Muscle layer of colon (tissue), 2 donors: ENCODE measurements around the gene FHL1.
"Not testable (repeated sequence)": the region's sequence is repeated elsewhere in the genome, so short reads cannot be mapped to it uniquely, and the experiment has no call there.

ENCODE experiments used
- H3K27ac ChIP-seq: one replicate; pipeline ENCODE4 v1.7.0; 2013; ENCODE audit warnings: low read depth, mild to moderate bottlenecking, low read length, moderate library complexity
- H3K27me3 ChIP-seq, 2 donors: one replicate each; pipeline ENCODE4 v1.7.0; 2013; ENCODE audit warnings: low read length in 2 of 2, mild to moderate bottlenecking in 2 of 2; ENCODE audit not compliant: insufficient read depth in 2 of 2, control insufficient read depth in 1 of 2
- H3K36me3 ChIP-seq: one replicate; pipeline ENCODE4 v1.7.0; 2013; ENCODE audit warnings: mild to moderate bottlenecking, low read length; ENCODE audit not compliant: insufficient read depth
- H3K4me1 ChIP-seq: one replicate; pipeline ENCODE4 v1.7.0; 2013; ENCODE audit warnings: mild to moderate bottlenecking, low read length; ENCODE audit not compliant: insufficient read depth
- H3K4me3 ChIP-seq, 2 donors: one replicate each; pipeline ENCODE4 v1.7.0; 2013; ENCODE audit warnings: low read length in 2 of 2, low read depth in 1 of 2, mild to moderate bottlenecking in 1 of 2, moderate library complexity in 1 of 2
- H3K9ac ChIP-seq: one replicate; pipeline ENCODE4 v1.7.0; 2013; ENCODE audit warnings: low read length
- H3K9me3 ChIP-seq: one replicate; pipeline ENCODE4 v1.7.0; 2013; ENCODE audit warnings: mild to moderate bottlenecking, low read length
- donor health status: abdominal sarcoma.
- donor health status: Adenocarcinoma of cecum.

FHL1 gene

GRCh38 chrX:136147315-136147901 lies at the start of gene FHL1:
TSS of gene FHL1 (plus strand) at chrX:136147533.
- Histone ChIP-seq H3K9me3 (no peaks in the 10 kb centered on the region), H3K27ac (peak within 1 kb of the TSS; percentile 84), H3K36me3 (no peaks in the 10 kb centered on the region), H3K4me3 (peak within 1 kb of the TSS; percentile 55 to 64), H3K9ac (peak within 1 kb of the TSS; percentile 62), H3K4me1 (no peaks in the 10 kb centered on the region), H3K27me3 (no peaks in the 10 kb centered on the region)

- Histone ChIP-seq H3K27ac (no peak overlapping the region), H3K27me3 (no peaks in the 10 kb centered on the region), H3K4me1 (no peaks in the 10 kb centered on the region), H3K4me3 (no peak overlapping the region), H3K9ac (no peak overlapping the region), H3K9me3 (no peaks in the 10 kb centered on the region), H3K36me3 (no peaks in the 10 kb centered on the region)
Observed at GRCh38 chrX:136097871-136098805, 49.2 kb upstream of the FHL1 start.

DNA sequence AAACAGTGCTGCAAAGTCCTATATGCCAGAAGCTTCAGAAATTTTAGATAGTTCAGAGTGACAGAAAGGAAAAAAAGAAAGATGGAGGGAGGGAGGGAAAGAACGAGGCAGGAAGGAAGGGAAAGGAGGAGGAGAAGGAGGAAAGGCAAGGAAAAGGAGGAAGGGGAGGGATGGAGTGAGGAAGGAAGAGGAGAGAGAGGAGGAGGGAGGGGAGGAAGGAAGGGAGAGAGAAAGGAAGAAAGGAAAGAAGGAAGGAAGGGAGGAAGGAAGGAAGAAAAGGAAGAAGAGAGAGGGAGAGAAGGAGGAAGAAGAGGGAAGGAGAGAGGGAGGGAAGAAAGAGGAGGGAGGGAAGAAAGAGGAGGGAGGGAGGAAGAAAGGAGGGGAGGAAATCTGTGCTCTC lies 42.4 kb upstream of the FHL1 start:
- no peaks in the 10 kb centered on the region for H3K4me1 ChIP-seq
- H3K36me3 ChIP-seq = no peaks in the 10 kb centered on the region
- no peak overlapping the region for H3K27ac ChIP-seq
- no peak overlapping the region for H3K9ac ChIP-seq
- no peaks in the 10 kb centered on the region for H3K9me3 ChIP-seq
- H3K4me3 ChIP-seq = no peak overlapping the region
- H3K27me3 ChIP-seq = no peaks in the 10 kb centered on the region

DNA sequence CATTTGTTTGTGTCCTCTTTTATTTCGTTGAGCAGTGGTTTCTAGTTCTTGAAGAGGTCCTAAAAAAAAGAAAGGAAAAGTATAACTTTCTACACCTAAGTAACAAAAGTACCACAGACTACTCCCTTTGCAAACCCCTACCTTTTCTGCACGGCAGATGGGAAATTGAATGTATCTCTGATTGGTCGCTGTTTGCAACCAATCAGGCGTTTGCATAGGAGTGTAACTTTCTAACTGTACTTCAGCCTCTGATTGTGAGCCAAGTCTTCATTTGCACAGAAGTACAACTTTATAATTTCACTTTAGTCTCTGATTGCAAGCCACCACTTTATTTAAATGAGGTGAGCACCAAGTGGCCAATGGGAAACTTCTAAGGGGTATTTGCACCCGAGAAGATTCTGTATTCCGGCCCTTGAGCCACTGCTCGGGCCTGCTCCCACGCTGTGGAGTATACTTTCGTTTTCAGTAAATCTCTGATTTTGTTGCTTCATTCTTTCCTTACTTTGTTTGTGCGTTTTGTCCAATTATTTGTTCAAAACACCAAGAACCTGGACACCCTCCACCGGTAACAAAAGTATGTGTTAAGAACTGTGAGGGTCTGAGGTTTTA lies 40.3 kb upstream of the FHL1 start:
- Histone ChIP-seq H3K9ac (no peak overlapping the region), H3K27ac (no peak overlapping the region), H3K27me3 (no peaks in the 10 kb centered on the region)

DNA sequence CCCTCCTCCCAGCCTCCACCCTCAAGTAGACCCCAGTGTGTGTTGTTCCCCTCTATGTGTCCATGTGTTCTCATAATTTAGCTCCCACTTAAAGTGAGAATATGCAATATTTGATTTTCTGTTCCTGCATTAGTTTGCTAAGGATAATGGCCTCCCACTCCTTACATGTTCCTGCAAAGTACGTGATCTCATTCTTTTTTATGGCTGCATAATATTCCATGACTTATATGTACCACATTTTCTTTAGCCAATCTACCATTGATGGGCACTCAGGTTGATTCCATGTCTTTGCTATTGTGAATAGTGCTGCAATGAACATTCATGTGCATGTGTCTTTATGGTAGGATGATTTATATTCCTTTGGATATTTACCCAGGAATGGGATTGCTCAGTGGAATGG lies 38.4 kb upstream of the FHL1 start:
- not testable (repeated sequence) for H3K27me3 ChIP-seq, H3K36me3 ChIP-seq, H3K4me3 ChIP-seq, H3K27ac ChIP-seq, H3K4me1 ChIP-seq, H3K9ac ChIP-seq, H3K9me3 ChIP-seq

More for the DNA sequence above, 40.3 kb upstream of the FHL1 start:
- no peaks in the 10 kb centered on the region for H3K4me1 ChIP-seq
- no peak overlapping the region for H3K4me3 ChIP-seq
- no peaks in the 10 kb centered on the region for H3K36me3 ChIP-seq
- H3K9me3 ChIP-seq = no peaks in the 10 kb centered on the region

- Histone ChIP-seq H3K9ac (no peak overlapping the region), H3K27me3 (no peaks in the 10 kb centered on the region), H3K4me1 (peaks cover 12% of the 10 kb centered on the region), H3K36me3 (no peaks in the 10 kb centered on the region), H3K4me3 (no peak overlapping the region), H3K9me3 (no peaks in the 10 kb centered on the region), H3K27ac (no peak overlapping the region)
Observed at GRCh38 chrX:136112286-136112685, 35.0 kb upstream of the FHL1 start.

DNA sequence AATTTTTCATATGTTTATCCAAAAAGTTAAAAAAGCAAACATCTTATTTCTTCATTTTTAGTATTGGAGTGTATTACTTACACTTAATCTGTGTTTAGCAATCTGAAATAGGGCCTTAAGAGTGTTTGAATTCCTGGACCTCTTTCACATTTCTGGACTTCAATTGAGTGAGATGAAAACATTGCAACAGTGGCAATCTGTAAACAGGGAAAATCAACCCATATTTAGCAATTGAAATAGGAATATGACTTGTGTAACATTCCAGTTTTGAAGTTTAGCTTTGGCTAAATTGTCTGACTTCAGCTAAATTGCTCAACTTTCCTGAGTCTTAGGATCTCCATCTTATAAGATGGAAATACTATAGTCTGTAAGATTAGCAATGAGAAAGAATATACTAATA lies 34.6 kb upstream of the FHL1 start:
- H3K4me1 ChIP-seq = peaks cover 12% of the 10 kb centered on the region
- H3K27me3 ChIP-seq = no peaks in the 10 kb centered on the region
- no peaks in the 10 kb centered on the region for H3K9me3 ChIP-seq
- no peak overlapping the region for H3K27ac ChIP-seq
- no peaks in the 10 kb centered on the region for H3K36me3 ChIP-seq
- H3K9ac ChIP-seq = no peak overlapping the region
- H3K4me3 ChIP-seq = no peak overlapping the region

DNA sequence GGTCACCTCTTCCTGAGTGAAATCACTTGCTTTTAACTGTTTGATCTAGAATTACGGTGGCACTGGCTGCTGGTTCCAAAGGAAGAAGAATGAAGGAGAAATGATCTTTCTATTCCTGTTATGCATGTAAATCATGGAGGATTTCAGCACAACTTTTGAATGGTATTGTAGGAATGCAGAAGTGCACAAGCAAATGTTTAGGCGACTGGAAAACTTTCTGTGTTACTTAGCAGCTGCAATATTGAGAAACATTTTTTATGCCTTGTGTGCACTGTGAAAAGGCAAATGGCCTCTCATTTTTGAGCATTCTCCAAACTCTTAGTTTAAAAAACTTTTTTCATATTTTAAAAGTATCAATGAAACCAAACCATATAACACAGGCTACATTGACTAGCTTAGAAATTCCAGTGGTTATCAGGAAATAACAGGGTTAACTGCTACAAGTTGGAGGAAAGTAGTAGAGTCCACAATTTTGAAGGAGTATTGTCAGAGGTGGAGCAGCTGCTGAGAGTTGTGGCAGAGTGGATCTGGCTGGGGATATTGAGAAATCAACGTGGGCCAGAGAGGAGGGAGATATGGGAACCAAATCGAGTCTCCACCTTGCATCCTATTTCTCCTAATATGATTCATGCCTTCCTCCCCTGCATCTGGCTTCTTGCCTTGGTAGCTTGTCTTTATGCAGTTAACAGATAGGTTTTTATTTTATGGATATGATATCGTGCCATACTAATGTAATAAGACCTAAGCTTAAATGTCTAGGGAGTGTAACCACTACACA lies 32.0 kb upstream of the FHL1 start:
- H3K4me1 ChIP-seq = peaks cover 12% of the 10 kb centered on the region
- no peak overlapping the region for H3K9ac ChIP-seq
- peak overlapping the region; percentile 64 for H3K27ac ChIP-seq
- H3K36me3 ChIP-seq = no peaks in the 10 kb centered on the region
- no peaks in the 10 kb centered on the region for H3K27me3 ChIP-seq
- H3K4me3 ChIP-seq = no peak overlapping the region
- H3K9me3 ChIP-seq = no peaks in the 10 kb centered on the region

- Histone ChIP-seq H3K4me1 (peaks cover 12% of the 10 kb centered on the region), H3K4me3 (no peak overlapping the region), H3K9me3 (no peaks in the 10 kb centered on the region), H3K27ac (no peak overlapping the region), H3K9ac (no peak overlapping the region), H3K27me3 (no peaks in the 10 kb centered on the region), H3K36me3 (no peaks in the 10 kb centered on the region)
Observed at GRCh38 chrX:136115904-136116297, 31.4 kb upstream of the FHL1 start.

- Histone ChIP-seq H3K9ac (no peak overlapping the region), H3K9me3 (no peaks in the 10 kb centered on the region), H3K4me3 (no peak overlapping the region), H3K27ac (no peak overlapping the region), H3K36me3 (no peaks in the 10 kb centered on the region), H3K27me3 (no peaks in the 10 kb centered on the region), H3K4me1 (no peaks in the 10 kb centered on the region)
Observed at GRCh38 chrX:136121788-136122187, 25.5 kb upstream of the FHL1 start.

GRCh38 chrX:136122207-136122606 lies 25.1 kb upstream of the FHL1 start:
- no peak overlapping the region for H3K9ac ChIP-seq
- no peak overlapping the region for H3K27ac ChIP-seq
- peaks cover 1% of the 10 kb centered on the region for H3K4me1 ChIP-seq
- H3K4me3 ChIP-seq = no peak overlapping the region
- no peaks in the 10 kb centered on the region for H3K36me3 ChIP-seq
- H3K9me3 ChIP-seq = no peaks in the 10 kb centered on the region
- H3K27me3 ChIP-seq = no peaks in the 10 kb centered on the region
